H1 (cell line): ENCODE results near the gene KIAA0319L. TPM values are rescaled to one million over a fixed set of nuclear protein-coding genes. Genes with fewer than 3 reads are reported as not detected.

Source experiments
- CHD7 ChIP-seq: fragments of 300-600 bp; sonication (generic); IDR thresholded peaks from 2 replicates; pipeline ENCODE4 v1.7.1; 2012; ENCODE audit warnings: low read length, moderate library complexity, mild to moderate bottlenecking, inconsistent platforms; ENCODE audit not compliant: insufficient replicate concordance
- KDM1A ChIP-seq: fragments of 200-600, 300-600 bp; sonication (generic); IDR thresholded peaks from 2 replicates; pipeline ENCODE4 v1.7.1; 2016; ENCODE audit warnings: mild to moderate bottlenecking, low read length, borderline replicate concordance
- KDM4A ChIP-seq: IDR thresholded peaks from one replicate; pipeline ENCODE4 v1.7.1; 2012; ENCODE audit warnings: low read depth, mild to moderate bottlenecking, moderate library complexity, low read length, inconsistent platforms; ENCODE audit not compliant: severe bottlenecking
- KDM5A ChIP-seq: fragments of 200-600 bp; IDR thresholded peaks from 2 replicates; pipeline ENCODE4 v1.7.1; 2012; ENCODE audit warnings: mild to moderate bottlenecking, low read length, inconsistent platforms, mixed read lengths
- MAFK ChIP-seq: IDR thresholded peaks from 2 replicates; pipeline ENCODE4 v1.6.1; 2012; ENCODE audit warnings: low read depth, mild to moderate bottlenecking, improper control_type of control experiment, low read length
- NRF1 ChIP-seq: IDR thresholded peaks from 2 replicates; pipeline ENCODE4 v1.6.1; 2011; ENCODE audit warnings: mild to moderate bottlenecking, low read depth, low read length, improper control_type of control experiment
- RNF2 ChIP-seq: fragments of 200-900, 300-1000 bp; sonication (generic); IDR thresholded peaks from 2 replicates; pipeline ENCODE4 v1.7.1; 2016; ENCODE audit warnings: borderline replicate concordance, low read depth, mild to moderate bottlenecking, antibody characterized with exemption, low read length; ENCODE audit not compliant: poor library complexity, severe bottlenecking; ENCODE audit errors: missing control alignments
- SIRT6 ChIP-seq: IDR thresholded peaks from one replicate; pipeline ENCODE4 v1.7.1; 2012; ENCODE audit warnings: low read length, inconsistent platforms
- SP1 ChIP-seq: IDR thresholded peaks from 2 replicates; pipeline ENCODE4 v1.6.1; 2011; ENCODE audit warnings: low read depth, low read length
- SP4 ChIP-seq: IDR thresholded peaks from 2 replicates; pipeline ENCODE4 v1.6.1; 2012; ENCODE audit warnings: low read length, inconsistent platforms
- TAF1 ChIP-seq: IDR thresholded peaks from 2 replicates; pipeline ENCODE4 v1.6.1; 2011; ENCODE audit warnings: mild to moderate bottlenecking, low read depth, low read length
- YY1 ChIP-seq: IDR thresholded peaks from 2 replicates; pipeline ENCODE4 v1.6.1; 2011; ENCODE audit warnings: low read depth, mild to moderate bottlenecking, low read length
- polyA plus RNA-seq, 7 experiments: library from polyadenylated mRNA; depleted of rRNA in 3 of 7; stranded (reverse) in 5 of 7; unstranded in 2 of 7; fragments of >200 nt in 5 of 7; fragments of 200-250 nt in 2 of 7; gene quantifications; 1 replicate in 5 of 7; 2 replicates in 1 of 7; 4 replicates in 1 of 7; pipeline versions ENCODE4 v1.2.1 to v1.2.3, GENCODE V29; 2011 to 2013; ENCODE audit warnings: missing spikeins in 2 of 7, mixed read lengths in 2 of 7
- total RNA-seq: library from RNA; stranded (reverse); fragmentation: NEBNext Ultra II Directional; extraction: Animal tissue kit (Norgen Biotek cat#: 25700); gene quantifications from 2 replicates; pipeline ENCODE4 v1.2.1, GENCODE V29; 2021

The KIAA0319L gene
- total and polyA plus RNA-seq, 2 of the 8 experiments (the other 6 are each of a cell fraction or from before 2014, with no cell fraction given), result 40.1 to 55.7 TPM

- TF ChIP-seq CHD7, result no peak
- peak; percentile 54 for TF ChIP-seq KDM4A
- TF ChIP-seq KDM1A, result no peak
- TF ChIP-seq MAFK, result no peak
- TF ChIP-seq TAF1, result peak; percentile 58; the same call in 1 of the 2 replicates
- TF ChIP-seq RNF2, result no peak
- TF ChIP-seq SP1, result no peak
- no peak for TF ChIP-seq NRF1
- no peak for TF ChIP-seq KDM5A
- no peak for TF ChIP-seq YY1
- 0 out of 2 replicates have a peak, but pooled peaks have one; percentile 17 for TF ChIP-seq SP4
- no peak for TF ChIP-seq SIRT6
Observed at GRCh38 chr1:35557118-35557610, at the start of gene KIAA0319L (continued).
